Measurements from ENCODE around the gene TTYH3.

DNA sequence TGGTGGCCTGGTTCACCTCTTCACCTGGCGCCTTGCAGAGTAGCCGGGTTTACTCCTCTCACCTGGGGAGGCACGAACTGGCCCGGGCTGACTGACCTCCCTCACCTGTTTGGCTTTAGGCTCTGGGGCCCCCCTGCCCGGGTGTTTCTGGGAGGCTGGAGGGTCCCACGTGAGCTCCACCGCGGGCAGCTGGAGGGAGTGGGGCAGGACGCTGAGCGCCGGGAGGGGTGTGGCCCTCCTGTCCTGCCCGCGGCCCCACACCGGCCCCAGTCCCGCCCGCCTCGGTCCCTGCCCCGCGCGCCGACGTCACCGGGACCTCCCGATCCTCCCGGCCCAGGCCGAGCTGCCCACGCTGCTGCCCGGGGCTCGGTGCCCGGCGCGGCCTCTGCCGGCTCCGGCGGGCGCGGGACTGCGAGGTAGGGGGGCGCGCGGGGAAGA lies 56.1 kb downstream of the TTYH3 start, which contains the start of gene AMZ1:
- TF ChIP-seq ZNF274 (IDR thresholded peaks at IDR 0.05; ENCODE audit: borderline replicate concordance, extremely low read depth, low read length) (no peak), BRCA1 (IDR thresholded peaks at IDR 0.05; ENCODE audit: low read depth, low read length) (no peak), POLR2AphosphoS5 (IDR thresholded peaks at IDR 0.05; ENCODE audit: low read depth, low read length) (no peak), EP300 (IDR thresholded peaks at IDR 0.05; ENCODE audit: borderline replicate concordance in 1 of 2, low read depth in 2 of 2, low read length in 2 of 2) (no peak), RAD21 (IDR thresholded peaks at IDR 0.05 in 1 of 2, conservative IDR thresholded peaks at IDR 0.05 in 1 of 2; ENCODE audit: low read depth in 2 of 2, low read length in 2 of 2) (no peak), EZH2 (IDR thresholded peaks at IDR 0.05; ENCODE audit: low read depth, low read length, severe bottlenecking) (peak; percentile 67), SP1 (IDR thresholded peaks at IDR 0.05; ENCODE audit: low read depth, low read length) (no peak), JUN (IDR thresholded peaks at IDR 0.05; ENCODE audit: low read depth, low read length) (no peak), SP4 (IDR thresholded peaks at IDR 0.05; ENCODE audit: low read length) (no peak), HDAC2 (IDR thresholded peaks at IDR 0.05; ENCODE audit: borderline replicate concordance in 1 of 2, low read depth in 2 of 2, low read length in 2 of 2) (no peak), RXRA (IDR thresholded peaks at IDR 0.05; ENCODE audit: insufficient read depth, low read depth, low read length) (no peak)
- TF ChIP-seq, protein P1, sequence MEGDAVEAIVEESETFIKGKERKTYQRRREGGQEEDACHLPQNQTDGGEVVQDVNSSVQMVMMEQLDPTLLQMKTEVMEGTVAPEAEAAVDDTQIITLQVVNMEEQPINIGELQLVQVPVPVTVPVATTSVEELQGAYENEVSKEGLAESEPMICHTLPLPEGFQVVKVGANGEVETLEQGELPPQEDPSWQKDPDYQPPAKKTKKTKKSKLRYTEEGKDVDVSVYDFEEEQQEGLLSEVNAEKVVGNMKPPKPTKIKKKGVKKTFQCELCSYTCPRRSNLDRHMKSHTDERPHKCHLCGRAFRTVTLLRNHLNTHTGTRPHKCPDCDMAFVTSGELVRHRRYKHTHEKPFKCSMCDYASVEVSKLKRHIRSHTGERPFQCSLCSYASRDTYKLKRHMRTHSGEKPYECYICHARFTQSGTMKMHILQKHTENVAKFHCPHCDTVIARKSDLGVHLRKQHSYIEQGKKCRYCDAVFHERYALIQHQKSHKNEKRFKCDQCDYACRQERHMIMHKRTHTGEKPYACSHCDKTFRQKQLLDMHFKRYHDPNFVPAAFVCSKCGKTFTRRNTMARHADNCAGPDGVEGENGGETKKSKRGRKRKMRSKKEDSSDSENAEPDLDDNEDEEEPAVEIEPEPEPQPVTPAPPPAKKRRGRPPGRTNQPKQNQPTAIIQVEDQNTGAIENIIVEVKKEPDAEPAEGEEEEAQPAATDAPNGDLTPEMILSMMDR (IDR thresholded peaks at IDR 0.05; ENCODE audit: control extremely low read depth in 1 of 3, insufficient read depth in 1 of 3, low read depth in 1 of 3, low read length in 3 of 3), result no peak

All from H1 (cell line).